SHP77 treated with DMSO at 0.1 percent for 48 hours (cell line): ENCODE data around the gene KHNYN.

ENCODE experiments used
- DNase-seq: peaks from one replicate; lab custom pipeline; 2025; lab: John Stamatoyannopoulos, UW

KHNYN gene

GRCh38 chr14:24401810-24402702 is 27.7 kb upstream of the KHNYN start:
- no peak for DNase-seq

- DNase-seq: no peak
Measured at GRCh38 chr14:24403294-24403998, 26.3 kb upstream of the KHNYN start.

GRCh38 chr14:24404814-24405213 is 24.9 kb upstream of the KHNYN start:
- DNase-seq: no peak

GRCh38 chr14:24406416-24406815 is 23.3 kb upstream of the KHNYN start:
- no peak for DNase-seq

GRCh38 chr14:24407608-24408325 is 22.0 kb upstream of the KHNYN start:
- DNase-seq: no peak

- no peak for DNase-seq
Measured at GRCh38 chr14:24408764-24409163, 21.0 kb upstream of the KHNYN start.

- DNase-seq: no peak
Measured at GRCh38 chr14:24409192-24409591, 20.6 kb upstream of the KHNYN start.

- DNase-seq: no peak
Measured at GRCh38 chr14:24409956-24410355, 19.8 kb upstream of the KHNYN start.

GRCh38 chr14:24411443-24412389 is 18.0 kb upstream of the KHNYN start:
- peak; percentile 25 for DNase-seq

- no peak for DNase-seq
Measured at GRCh38 chr14:24414077-24414476, 15.7 kb upstream of the KHNYN start.

GRCh38 chr14:24414732-24415420 is 14.9 kb upstream of the KHNYN start:
- no peak for DNase-seq

GRCh38 chr14:24415421-24416253 is 14.1 kb upstream of the KHNYN start:
- DNase-seq: no peak

- DNase-seq: no peak
Measured at GRCh38 chr14:24416254-24416931, 13.4 kb upstream of the KHNYN start.

GRCh38 chr14:24416932-24417619 is 12.7 kb upstream of the KHNYN start:
- DNase-seq: no peak

- no peak for DNase-seq
Measured at GRCh38 chr14:24417832-24418491, 11.8 kb upstream of the KHNYN start.

GRCh38 chr14:24418492-24418873 is 11.3 kb upstream of the KHNYN start:
- DNase-seq: no peak

- no peak for DNase-seq
Measured at GRCh38 chr14:24422261-24422660, 7.5 kb upstream of the KHNYN start.
